SK-N-MC (cell line): Measurements from ENCODE around the gene STYXL1.
"Not testable (repeated sequence)": the region's sequence is repeated elsewhere in the genome, so short reads cannot be mapped to it uniquely, and the experiment has no call there.

Source experiments
- EZH2 ChIP-seq: fragments of 200-600 bp; sonication (generic); IDR thresholded peaks from one replicate; pipeline ENCODE4 v1.6.1; 2017; ENCODE audit warnings: antibody characterized with exemption
- FOXP2 ChIP-seq: optimal IDR thresholded peaks from 2 replicates; pipeline ENCODE3; 2011; ENCODE audit warnings: mild to moderate bottlenecking, moderate library complexity; ENCODE audit not compliant: insufficient read depth; ENCODE audit errors: extremely low read length, control extremely low read depth
- POLR2AphosphoS5 ChIP-seq: IDR thresholded peaks from 2 replicates; pipeline ENCODE4 v1.6.1; 2012; ENCODE audit warnings: mild to moderate bottlenecking, low read depth, low read length, borderline replicate concordance

GRCh38 chr7:76084115-76084514, 36.3 kb upstream of the STYXL1 start:
- not testable (repeated sequence) for TF ChIP-seq POLR2AphosphoS5, EZH2, FOXP2
